ENCODE data around the gene EHD1.

DNA sequence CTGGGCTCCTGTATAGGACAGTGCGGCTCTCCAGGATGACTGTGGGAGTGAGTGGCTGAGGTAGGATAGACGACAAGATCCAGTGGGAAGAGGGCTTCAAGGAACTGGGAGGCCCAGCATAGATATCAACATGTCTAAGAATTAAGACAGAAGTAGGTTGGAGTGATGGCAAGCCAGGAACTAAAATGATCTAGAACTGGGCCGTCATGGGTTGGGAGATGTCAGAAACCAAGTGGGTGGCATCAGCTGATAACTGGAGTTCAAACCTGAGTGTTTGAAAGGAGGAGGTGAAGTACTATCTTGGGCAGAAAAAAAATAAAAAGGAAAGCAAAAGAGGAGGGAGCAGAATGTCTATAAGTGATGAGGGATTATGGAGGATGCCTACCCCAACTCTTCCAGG lies 60.9 kb downstream of the EHD1 start:
- TF ChIP-seq POLR2A (IDR thresholded peaks at IDR 0.05) (no peak), EP300 (IDR thresholded peaks at IDR 0.05) (no peak)
- TF ChIP-seq, protein P1, sequence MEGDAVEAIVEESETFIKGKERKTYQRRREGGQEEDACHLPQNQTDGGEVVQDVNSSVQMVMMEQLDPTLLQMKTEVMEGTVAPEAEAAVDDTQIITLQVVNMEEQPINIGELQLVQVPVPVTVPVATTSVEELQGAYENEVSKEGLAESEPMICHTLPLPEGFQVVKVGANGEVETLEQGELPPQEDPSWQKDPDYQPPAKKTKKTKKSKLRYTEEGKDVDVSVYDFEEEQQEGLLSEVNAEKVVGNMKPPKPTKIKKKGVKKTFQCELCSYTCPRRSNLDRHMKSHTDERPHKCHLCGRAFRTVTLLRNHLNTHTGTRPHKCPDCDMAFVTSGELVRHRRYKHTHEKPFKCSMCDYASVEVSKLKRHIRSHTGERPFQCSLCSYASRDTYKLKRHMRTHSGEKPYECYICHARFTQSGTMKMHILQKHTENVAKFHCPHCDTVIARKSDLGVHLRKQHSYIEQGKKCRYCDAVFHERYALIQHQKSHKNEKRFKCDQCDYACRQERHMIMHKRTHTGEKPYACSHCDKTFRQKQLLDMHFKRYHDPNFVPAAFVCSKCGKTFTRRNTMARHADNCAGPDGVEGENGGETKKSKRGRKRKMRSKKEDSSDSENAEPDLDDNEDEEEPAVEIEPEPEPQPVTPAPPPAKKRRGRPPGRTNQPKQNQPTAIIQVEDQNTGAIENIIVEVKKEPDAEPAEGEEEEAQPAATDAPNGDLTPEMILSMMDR (IDR thresholded peaks at IDR 0.05): no peak
